Keratinocyte (primary cell): ENCODE measurements around the gene LANCL3.

Experiments
- CTCF ChIP-seq, 3 experiments: IDR thresholded peaks in 1 of 3; conservative IDR thresholded peaks in 1 of 3; optimal IDR thresholded peaks in 1 of 3; 2 replicates in 2 of 3; 3 replicates in 1 of 3; pipeline versions ENCODE3 to v1.5.1; 2011; ENCODE audit warnings: low read length in 3 of 3, mild to moderate bottlenecking in 3 of 3, moderate library complexity in 2 of 3, control low read depth in 1 of 3, inconsistent platforms in 1 of 3; ENCODE audit not compliant: insufficient read depth in 2 of 3; ENCODE audit errors: extremely low read depth in 1 of 3
- EZH2 ChIP-seq: IDR thresholded peaks from one replicate; pipeline ENCODE4 v1.6.1; 2012; ENCODE audit warnings: inconsistent platforms, mild to moderate bottlenecking, low read length, moderate library complexity

DNA sequence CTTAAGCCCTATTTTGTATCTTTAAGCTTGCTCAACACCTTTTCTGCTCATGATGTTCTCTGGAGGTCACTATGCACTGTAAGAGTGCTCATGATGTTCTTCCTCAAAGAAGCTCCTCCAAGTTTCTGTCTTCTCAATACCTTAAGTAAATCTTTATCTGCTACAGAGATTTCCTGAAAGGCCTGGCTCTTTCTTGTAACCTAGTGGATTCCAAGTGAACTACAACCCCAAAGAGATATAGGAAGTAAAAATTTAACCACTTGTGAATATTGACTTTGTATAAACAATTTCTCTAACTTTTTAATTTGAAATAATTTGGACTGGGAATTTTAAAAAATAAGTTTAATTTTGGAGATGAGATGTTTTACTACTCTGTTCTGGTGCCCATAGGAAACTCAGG, 74.8 kb downstream of the LANCL3 start:
- no peak for TF ChIP-seq CTCF (optimal IDR thresholded peaks at IDR 0.05 in 1 of 3, IDR thresholded peaks at IDR 0.05 in 1 of 3, conservative IDR thresholded peaks at IDR 0.05 in 1 of 3; ENCODE audit: extremely low read depth in 1 of 3, insufficient read depth in 2 of 3, low read length in 3 of 3)
- no peak for TF ChIP-seq EZH2
